Activated T-helper 1 cell treated with Interleukin-2 at 50 U/mL for 16 hours (primary cell): Measurements from ENCODE around the gene WIZ.
"Not testable (repeated sequence)": the region's sequence is repeated elsewhere in the genome, so short reads cannot be mapped to it uniquely, and the experiment has no call there.

ENCODE experiments used
- DNase-seq: peaks from one replicate; pipeline ENCODE4 v3.0.0-alpha.2; 2020; ENCODE audit warnings: low read depth

Gene WIZ

DNA sequence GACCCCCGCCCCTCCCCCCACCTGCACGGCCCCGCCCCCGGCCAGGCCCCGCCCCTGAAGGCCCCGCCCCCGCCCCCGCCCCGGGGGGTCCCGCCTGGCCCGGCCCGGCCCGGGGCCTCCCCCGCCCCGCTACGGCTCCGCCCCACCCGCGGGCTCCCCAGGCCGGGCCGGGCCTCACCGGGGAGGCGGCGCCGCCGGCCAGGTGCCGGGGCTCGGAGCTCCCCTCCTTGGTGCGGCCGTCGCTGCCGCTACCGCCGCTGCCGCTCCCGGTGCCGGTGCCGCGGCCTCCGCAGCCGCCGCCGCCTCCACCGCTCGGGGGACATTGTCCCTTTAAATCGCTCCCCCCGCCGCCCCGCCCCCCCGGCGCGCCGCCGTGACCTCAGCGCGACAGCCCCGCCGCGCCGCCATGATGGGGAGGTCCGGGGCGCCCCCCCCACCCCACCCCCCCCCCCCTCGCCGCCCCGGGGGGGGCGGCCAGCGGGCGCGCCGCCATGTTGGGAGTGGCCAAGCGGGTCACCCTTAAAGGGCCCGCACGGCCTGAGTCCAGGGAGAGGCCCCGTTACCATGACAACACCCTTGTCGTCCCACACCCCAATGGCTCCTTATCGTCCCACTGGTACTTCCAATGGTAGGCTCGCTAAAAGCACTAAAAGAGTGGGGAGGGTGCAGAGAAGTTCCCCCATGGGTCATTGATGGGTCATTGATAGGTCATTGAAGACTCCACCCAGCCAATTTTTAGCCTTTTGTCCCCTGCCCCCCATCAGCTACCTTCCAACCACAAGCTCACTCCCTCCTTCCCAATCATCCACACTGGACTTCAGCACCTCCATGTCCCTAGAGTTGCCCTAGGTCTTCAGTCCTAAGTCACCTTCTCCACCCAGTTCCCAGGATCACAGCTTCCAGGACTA, at the start of gene WIZ:
Gene WIZ, minus strand, starts transcription at position 337 of the 908 bp plus-strand sequence. CDS start 1,649 bp downstream, outside the sequence.
- peak; percentile 77 for DNase-seq

DNA sequence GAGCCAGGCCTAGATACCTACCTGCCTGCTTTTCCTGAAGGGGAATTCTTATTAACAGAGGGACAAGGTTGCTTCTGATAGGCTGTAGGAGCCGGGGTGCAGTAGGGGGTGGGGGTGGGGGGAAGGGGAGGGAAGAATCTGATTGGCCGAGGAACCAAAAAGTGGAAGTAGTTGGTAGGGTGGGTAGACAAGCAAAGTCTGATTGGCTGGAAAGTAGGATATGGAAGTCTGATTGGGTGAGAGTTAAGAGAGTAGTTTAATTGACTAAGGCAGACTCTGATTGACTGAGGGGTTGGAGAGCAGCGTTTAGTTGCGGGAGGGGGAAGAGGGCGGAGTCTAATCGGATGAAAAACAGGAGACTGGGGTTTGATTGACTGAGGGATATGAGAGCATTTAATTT, 49.2 kb upstream of the WIZ start:
- DNase-seq: no peak

DNA sequence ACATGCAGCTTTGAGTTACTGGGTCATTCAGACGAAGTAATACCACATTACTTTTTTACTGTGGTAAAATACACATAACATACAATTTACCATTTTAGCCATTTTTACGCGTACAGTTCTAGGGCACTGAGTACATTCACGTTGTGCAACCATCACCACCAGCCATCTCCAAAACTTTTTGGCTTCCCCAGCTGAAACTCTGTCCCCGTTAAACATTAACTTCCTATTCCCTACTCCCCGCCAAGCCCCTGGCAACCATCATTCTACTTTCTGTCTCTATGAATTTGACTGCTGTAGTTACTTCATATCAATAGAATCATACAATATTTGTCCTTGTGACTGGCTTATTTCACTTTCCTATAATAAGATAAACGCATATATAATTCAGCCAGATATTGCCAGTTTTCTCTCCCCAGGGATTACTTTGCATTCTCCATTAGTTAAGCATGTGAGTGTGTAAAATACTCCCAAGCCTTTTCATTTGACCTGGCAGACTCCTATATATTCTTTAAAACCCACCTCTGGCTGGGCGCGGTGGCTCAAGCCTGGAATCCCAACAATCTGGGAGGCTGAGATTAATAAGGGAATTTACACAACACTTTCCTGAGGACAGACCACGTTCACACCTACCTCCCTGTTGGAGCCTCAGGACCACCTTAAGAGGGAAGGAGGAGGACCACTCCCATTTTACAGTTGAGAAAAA, 48.6 kb upstream of the WIZ start:
- DNase-seq: no peak

GRCh38 chr19:15495151-15495550, 45.4 kb upstream of the WIZ start:
- no peak for DNase-seq

- no peak for DNase-seq
Measured at GRCh38 chr19:15488489-15489226, 38.9 kb upstream of the WIZ start.

DNA sequence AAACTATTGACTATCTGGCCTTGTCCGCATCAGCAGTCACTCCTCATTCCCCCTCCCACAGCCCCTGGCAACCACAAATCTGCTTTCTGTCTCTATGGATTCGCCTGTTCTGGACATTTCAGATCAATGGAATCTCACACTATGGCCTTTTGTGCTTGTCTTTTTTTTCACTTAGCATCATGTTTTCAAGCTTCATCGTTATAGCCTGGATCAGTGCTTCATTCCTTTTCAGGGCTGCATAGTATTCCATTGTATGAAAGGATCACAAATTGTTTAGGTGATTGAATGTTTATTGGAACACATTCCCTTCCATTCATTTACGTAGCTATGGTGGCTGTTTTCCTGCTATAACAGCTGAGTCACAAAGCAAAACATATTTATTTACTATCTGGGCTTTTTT, 37.3 kb upstream of the WIZ start:
- no peak for DNase-seq

DNA sequence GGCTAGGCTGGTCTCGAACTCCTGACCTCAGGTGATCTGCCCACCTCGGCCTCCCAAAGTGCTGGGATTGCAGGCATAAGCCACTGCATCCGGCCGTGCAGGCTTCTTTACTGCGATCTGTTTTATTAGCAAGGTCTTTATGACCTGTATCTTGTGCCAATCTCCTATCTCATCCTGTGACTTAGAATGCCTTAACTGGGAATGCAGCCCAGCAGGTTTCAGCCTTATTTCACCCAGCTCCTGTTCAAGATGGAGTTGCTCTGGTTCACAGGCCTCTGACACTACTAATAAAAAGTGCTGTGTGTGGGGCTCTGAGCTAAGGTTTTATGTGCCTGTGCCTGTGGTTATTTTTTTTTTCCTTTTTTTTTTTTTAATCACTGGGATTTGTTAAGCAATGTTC, 36.0 kb upstream of the WIZ start:
- not testable (repeated sequence) for DNase-seq

GRCh38 chr19:15480996-15481395, 31.2 kb upstream of the WIZ start:
- not testable (repeated sequence) for DNase-seq

- DNase-seq: no peak
Measured at GRCh38 chr19:15479391-15480345, 29.9 kb upstream of the WIZ start, which contains the start of gene PGLYRP2. TSS of gene PGLYRP2 (minus strand) at chr19:15479501. CDS start at chr19:15479371, 130 bp downstream.

DNA sequence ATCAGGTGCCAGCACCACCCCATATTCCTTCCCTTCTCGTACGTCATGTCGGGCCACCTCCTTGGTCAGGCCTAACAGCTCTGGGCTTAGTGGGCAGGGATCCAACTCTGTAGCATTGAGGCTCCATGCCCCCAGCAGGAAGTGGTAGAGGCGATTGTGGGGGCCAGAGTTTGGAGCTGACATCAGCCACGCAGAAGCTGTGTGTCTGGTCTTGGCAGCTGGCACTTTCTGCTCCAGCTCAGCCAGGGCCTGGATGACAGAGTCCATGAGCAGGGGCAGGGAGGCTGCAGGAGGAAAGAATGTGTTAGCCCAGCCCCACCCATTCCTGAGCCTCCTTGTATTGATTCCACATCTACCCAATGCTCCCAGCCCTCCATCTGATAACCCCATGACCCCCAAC, 26.6 kb upstream of the WIZ start:
- no peak for DNase-seq

- DNase-seq: no peak
Measured at GRCh38 chr19:15475611-15476010, 25.9 kb upstream of the WIZ start.

- DNase-seq: no peak
Measured at GRCh38 chr19:15475169-15475568, 25.4 kb upstream of the WIZ start.

- not testable (repeated sequence) for DNase-seq
Measured at GRCh38 chr19:15473821-15474220, 24.1 kb upstream of the WIZ start.

GRCh38 chr19:15471639-15472101, 21.9 kb upstream of the WIZ start:
- no peak for DNase-seq

GRCh38 chr19:15469513-15470297, 19.9 kb upstream of the WIZ start:
- DNase-seq: no peak

- DNase-seq: no peak
Measured at GRCh38 chr19:15468675-15469512, 19.1 kb upstream of the WIZ start.

DNA sequence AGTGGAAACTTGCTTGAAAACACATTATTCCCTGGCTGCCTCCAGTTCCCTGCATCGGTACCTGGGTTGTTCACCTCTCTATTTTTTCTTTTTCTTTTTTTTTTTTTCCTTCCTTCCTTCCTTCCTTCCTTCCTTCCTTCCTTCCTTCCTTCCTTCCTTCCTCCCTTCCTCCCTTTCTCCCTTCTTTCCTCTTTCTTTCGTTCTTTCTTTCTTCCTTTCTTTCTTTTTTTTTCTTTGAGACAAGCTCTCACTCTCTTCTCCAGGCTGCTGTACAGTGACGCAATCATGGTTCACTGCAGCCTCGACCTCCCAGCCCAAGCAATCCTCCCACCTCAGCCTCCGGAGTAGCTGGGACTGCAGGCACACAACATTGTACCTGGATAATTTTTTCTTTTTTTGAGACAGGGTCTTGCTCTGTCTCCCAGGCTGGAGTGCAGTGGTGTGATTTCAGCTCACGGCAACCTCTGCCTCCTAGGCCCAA, 18.0 kb upstream of the WIZ start:
- DNase-seq: no peak

GRCh38 chr19:15466851-15467733, 17.3 kb upstream of the WIZ start:
- peak; percentile 32 for DNase-seq
